Hippocampal formation (tissue), 2 donors: ENCODE results near the gene PKDCC.
A peak's percentile ranks its signal among the peaks of the same experiment; 100 is the strongest.

ENCODE experiments used
- DNase-seq, 2 donors: peaks; one replicate each; lab custom pipeline; 2025; lab: John Stamatoyannopoulos, UW

Gene PKDCC

DNA sequence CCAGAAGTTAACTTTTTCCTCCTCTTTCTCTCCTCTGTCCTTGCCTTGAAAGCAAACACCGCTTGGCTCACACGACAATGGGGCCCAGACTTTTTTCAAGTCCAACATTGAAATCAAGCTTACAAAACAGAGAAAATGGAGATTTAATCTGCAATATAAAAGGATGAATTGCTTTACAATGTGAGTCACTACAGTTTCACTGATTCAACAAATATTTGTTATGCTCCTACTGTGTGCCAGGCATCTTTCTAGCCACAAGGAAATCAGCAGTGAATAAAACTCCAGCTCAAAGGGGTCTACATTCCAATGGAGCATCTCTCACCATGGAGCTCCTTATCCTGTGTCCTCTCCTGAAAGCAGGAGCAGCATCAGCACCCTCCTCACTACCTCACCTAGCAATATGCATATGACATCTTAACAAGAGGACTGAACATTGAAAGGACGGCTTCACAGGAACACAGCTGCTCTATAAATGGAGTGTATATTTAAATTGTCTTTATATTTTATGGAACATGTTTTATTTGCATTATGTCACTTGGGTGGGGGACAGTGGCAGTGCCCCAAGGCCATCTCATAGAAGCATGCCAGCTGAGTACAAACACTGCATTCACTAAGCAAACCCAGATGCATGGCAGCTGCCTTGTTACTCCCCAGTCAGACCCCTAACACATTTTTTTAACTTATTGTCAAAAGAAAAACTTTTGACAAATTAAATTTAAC is 39.5 kb downstream of the PKDCC start:
- no peak for DNase-seq

DNA sequence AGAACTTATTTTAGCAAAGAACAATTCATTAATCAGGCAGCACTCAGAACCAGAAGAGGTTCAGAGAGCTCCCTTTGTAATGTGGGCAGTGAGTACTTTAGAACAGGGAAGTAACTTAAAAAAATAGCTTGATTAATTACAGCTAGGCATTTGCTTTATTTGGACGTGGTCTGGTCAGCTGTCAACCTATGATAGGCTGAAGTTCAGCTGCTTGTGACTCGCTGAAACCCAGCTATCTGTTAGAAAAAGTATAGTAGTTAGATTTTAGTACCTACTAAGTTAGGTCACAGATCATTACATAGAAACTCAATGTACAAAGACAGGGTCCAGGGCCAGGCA is 40.0 kb downstream of the PKDCC start:
- no peak for DNase-seq

DNA sequence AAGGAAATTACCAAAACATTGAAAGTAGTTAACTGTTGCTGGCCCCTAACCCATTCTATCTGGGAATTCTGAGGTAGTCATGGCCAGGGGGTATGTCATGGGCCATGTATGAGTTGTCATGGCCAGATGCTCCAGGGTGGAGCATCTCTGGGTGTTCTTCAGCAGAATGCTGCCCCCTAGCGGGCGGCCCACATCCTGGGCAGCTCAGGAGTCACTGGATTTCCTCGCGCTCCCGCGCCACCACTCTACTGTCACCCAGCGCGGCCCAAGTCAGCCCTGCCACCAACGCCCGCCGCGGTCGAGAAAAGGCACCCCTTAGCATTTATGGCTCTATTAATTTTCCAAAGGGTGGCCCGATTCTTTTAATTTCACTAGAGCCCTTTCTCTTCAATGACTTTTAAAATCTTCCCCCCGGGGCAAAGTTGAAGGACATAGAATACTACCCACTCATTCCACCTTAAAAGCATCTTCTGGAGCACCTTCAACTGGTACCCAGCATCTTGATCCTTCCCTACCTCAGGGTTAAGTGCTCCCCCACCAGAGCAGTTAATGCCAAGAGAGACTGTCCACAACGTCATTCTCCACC is 41.6 kb downstream of the PKDCC start:
- no peak for DNase-seq

DNA sequence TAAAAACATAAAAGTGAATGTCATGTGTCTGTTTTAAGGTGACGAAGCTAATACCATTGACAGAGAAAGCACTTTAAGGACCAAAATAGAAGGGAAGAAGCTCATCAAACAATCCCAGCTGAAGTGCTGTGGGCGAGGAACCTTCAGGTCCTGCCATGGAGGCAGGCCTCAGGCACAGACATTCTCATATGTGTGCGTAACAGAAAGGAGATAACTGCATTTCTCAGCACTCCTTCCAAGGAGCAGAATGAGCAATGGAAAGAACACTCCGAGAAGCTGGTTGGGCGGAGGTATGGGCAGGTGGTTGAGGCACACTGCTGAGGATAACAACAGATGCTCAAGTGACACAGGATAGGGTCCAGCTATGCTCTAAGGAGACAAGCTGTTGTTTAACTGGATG is 42.4 kb downstream of the PKDCC start:
- DNase-seq: no peak

DNA sequence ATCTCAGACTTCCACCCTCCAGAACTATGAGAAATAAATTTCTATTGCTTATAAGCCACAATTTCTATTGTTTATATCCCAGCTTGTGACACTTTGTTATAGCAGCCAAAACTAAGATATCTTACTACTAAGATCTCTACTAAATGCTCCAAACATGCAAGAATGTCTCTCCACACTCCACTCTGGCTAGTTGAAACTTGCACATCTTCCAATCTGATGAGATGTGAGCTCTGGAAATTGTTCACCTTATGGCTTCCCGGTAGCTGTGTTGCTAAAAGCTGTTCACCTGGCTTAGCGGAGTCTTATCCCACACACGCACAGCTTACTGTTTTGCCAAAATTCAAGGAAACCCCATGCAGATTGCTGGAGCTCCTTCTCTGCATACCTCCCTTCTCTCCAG is 43.9 kb downstream of the PKDCC start:
- DNase-seq: no peak

DNA sequence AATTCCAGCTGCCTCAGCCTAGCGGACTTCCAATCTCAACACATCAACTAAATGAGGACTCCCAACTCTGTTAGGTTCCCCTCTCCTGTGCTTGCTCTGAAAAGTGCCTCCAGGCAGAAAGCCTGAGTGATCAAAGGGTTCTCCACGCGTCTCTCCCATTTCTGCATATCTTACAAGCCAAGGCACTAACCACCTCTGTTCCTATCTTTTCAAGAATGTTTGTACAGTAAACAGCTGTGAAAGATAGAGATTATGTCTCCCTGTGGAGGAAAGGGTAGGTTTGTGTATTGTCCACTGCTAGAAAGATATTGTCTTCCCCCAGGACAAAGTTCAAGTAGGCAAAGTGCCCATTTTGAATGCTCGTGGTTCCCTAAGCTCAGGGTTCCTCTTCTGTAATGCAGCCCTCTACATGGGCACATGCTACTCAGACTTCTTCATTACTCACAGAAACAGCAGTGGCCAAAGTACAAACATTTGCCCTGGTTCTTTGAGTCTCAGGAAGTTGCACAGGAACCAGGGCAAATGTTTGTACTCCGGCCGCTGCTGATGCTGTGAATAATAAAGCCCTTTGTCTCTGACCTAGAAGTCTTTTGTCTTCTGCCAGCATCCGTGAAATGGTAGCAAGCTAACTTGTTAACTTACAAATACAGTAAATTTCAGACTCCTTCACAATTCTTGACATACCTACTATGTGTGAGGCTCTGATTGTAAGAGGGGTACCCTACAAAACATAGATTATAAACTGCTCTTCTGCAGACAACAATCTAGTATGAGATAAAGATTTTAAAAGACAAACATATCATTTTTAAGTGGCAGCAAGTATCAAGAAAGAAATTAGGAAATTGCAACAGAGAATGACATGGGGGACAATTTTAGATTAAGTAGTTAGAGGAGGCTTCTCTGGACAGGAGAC is 44.5 kb downstream of the PKDCC start:
- peak; percentile 23 to 41 for DNase-seq

DNA sequence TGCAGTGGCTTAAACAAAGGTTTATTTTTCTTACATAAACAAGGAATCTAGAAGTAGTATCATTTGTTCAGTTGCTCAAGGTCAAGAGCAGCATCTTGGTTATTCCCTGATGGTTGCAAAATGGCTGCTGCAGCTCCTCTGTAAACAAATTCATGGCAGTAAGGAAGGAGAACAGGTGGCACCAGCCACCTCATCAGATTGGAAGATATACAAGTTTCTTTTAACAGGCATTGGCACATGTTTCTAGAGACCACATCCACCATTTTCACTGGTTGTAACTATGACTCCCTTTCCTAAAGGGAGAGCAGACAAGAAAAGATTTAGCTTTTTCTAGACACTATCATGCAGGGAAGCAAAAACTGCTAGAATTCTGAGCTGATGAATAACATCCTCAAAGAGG is 46.3 kb downstream of the PKDCC start:
- DNase-seq: no peak

DNA sequence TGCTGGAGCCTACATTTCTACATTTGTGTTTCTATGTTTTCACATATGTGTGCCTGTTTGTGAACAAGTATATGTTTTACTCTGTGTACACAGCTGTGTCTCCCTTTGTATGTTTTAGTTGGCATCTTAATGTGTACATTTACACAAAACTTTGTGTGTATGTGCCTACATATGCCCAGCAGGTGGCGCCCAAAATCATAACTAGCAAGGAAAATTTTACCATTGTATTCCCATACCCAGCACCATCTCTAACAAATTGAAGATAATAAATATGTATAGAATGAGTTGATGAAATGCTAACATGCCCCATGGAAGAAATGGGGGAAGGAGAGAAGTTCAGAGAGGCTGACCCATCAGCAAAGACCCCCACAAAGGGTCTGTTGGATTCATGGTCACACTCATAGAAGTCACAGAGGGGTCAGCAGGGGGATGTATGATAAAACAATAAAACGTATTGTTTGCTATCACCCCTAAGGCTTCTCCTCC is 48.1 kb downstream of the PKDCC start:
- DNase-seq: peak; percentile 25 to 86

DNA sequence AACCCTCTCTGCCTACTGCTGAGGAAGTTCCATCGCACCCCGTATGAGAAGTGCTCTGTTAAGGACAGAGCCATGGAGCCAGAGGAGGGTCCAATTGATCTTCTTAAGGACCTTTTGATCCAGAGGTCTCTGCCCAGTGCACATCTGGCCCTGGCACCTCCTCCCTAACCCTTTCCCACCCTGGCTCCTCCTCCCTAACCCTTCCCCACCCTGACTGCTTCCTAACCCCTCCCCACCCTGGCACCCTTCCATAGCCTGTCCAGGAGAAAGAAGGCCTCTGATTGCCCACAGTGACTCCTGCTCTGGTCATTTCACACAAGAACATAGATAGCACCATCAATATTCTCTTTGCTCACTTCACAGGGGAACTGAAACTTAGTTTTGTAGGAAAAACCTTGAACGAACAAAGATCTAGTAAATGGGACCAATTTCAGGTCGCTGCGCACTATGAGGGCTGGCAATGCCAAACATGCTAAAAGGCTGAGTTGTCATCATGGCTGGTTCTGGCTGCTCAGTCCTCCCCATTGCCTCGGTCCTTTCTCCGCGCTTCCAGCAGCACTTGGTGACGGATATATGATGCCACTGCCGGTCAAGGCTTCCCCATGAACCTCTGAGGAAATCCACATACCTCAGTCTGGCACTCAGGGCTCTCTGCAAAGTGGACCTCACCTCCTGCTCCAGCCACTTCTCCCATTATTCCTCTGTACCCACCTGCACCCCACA is 49.2 kb downstream of the PKDCC start:
- no peak for DNase-seq

DNA sequence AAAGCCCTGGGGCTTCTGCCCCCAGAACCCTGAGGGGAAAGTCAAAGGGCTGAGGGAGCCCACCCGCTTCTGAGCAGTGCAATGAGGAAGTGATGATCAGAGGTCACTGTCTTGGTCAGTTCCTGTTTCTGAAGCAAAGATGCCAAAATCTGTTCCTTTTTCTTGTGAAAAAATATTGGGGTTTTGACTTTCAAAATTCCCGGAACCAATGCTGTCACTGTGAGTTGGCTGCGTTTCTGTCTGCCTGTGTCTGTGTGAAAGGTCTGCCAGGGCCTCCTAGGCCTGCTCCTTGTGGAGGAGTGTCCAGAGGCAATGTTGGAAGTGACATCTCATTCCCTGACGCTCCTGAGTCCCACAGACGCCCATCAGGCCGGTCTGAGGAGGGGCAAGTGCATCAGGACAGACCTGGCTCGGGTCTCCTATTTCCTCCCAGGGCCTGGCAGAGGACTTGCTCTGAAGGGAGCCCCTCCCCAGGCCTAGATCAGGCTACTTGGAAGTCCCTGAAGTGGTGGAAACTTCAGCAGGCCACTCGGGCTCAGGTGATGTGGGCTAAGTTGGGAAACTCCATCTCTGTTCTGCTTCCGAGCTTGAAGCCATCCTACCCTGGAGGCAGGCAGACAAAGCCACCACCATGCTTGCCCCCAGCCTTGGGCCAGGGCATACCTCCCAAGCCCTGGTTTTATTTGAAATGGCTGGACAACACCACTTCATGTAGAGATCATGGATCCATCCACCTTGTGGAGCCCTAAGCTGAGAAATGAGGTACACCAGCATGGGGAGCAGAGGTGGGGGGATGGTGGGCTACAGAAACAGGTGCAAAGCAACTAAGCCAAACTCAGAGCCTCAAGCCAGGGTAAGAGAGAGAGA is 51.0 kb downstream of the PKDCC start:
- DNase-seq: no peak

DNA sequence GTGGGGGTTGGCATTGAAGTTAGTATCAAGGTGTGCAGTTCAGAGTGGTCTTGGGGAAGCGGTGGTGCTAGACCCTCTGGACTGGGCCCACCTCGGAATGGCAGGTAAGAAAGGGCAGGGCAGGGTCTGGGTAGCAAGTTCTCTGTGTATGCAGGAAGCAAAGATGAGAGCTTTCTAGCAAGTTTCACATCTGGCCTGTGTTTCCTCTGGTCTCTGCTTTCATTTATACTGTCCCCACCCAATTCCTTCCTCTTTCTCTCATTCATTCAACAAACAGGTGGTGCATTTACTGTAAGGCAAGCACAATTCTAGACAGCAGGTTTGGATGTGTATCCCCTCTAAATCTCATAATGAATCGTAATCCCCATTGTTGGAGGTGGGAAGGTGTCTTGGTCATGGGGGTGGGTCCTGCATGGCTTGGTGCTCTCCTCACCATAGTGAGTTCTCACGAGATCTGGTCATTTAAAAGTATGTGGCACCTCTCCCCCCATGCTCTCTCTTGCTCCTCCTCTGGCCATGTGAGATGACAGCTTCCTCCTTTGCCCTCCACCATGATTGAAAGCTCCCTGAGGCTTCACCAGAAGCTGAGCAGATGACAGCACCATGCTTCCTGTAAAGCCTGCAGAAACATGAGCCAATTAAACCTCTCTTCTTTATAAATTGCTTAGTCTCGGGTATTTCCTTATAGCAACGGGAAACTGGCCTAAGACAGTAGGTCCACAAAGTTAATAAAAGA is 51.8 kb downstream of the PKDCC start:
- no peak for DNase-seq

DNA sequence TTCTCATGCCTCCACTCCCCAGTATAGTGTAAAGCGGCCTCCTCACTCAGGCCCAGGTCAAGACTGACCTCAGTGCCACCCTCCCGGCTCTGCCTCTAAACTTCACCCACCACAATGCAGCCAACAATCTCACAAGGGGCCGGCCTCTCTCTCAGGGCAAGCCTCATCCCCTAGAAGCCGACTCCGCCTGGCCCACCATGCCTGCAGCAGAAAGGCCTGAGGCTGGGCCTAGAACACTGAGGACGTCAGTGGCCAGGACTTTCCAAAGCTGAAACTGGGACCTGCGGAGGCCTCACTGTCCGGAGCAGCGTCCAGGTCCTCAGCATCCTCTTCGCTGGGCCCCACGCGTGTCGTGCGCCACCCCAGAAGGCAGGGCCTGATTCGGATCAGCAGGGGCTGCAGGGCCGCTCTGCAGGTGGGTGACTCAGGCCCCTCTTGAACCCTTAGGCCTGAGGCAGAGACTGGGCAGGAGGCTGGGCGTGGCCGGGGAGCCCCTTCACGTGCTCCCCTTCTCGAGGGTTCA is 52.9 kb downstream of the PKDCC start:
- DNase-seq: no peak

DNA sequence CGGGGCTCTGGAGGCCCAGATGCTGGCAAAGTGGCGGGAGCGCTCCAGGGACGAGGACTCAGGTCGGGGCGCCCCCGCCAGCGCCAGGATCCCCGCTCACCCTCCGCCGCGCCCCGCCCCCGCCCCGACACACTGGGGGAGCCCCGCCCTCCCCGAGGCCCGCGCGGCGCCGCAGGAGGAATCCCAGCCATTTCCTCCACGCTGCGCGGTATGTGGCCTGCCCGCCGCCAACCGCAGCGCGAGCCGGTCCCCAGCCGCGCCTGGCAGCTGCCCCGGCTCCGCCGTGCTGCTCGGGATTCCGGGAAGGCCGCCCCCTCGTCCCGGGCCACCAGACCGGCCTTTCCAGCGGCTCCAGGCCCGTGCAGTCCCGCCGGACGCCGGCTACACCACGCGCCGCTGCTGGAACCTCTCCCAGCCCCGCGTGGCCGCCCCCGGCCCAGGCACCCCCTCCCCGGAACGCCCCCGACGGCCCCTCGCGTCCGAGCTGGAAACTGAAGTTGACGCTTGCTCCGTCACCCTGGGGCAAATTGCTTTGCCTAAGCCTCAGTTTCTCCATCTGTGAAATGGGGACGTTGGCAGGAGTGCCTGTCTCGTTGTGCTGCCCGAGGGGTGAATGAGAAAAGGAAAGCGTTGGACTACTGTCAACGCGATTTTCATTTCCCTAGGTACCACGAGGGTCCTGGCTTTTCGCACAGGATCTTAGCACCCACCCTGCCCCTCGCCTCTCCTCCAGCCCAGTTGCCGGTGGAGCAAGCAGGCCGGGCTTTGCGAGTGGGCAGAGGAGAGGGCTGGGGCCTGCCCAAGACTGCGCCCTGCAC is 53.6 kb downstream of the PKDCC start:
- peak in 1 of 2 donors; percentile 34 for DNase-seq

DNA sequence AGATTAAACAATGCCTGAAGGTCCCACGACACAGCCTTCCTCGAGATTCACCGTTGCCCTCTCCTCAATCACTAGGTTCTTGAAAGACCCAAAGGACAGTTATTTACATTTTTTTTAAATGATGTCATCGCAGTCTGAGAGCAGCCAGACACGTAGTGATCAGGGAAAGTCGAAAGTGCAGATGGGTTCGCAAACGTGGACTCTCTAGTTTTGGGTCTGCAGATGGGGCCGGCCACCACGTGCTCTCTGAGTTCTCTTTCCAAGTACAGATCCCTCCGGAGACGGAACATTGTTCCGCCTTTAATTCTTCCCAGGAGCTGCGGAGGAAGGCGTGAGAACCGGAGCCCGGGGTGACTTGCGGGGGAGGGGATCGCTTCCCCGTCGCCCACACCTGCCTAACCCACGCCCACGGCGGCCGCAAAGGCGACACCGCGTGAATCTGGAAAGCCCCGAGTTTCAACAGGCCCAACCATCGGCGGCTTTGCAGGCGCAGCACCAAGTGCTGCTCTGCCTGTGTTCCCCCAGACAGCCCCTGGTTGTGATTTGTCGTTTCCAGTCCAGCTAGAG is 54.3 kb downstream of the PKDCC start:
- DNase-seq: no peak

DNA sequence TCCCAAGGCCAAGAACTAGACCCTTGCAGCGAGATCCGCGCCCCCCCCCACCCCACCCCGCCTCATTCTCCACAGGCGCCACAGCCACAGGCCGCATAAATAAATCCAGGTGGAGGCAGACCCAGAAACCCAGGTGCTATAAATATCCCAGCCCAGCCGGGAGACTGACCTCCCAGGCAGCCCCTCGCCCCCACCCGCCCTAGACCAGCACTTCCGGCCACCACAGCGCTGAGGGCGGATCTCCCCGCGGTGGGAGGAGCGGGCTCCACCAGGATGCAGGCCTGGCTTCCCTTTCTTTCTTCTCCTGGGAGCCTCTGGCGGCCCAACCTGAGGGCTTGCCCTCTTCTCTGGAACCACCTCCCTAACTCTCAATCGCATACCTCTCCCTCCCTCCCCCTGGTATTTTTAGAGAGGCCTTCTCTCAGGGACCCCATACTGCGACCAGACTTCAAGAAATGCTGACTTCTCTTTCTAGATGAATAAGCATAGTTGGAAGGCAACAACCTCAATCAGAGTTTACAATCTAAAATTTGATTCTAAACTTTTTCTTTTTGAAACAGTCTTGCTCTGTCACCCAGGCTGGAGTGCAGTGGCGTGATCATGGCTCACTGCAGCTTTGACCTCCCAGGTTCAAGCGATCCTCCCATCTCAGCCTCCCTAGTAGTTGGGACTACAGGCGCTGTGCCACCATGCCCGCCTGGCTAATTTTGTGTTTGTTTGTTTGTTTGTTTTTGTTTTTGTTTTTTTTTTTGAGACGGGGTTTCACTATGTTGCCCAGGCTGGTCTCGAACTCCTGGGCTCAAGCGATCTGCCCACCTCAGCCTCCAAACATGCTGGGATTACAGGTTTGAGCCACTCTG is 55.0 kb downstream of the PKDCC start:
- no peak for DNase-seq

DNA sequence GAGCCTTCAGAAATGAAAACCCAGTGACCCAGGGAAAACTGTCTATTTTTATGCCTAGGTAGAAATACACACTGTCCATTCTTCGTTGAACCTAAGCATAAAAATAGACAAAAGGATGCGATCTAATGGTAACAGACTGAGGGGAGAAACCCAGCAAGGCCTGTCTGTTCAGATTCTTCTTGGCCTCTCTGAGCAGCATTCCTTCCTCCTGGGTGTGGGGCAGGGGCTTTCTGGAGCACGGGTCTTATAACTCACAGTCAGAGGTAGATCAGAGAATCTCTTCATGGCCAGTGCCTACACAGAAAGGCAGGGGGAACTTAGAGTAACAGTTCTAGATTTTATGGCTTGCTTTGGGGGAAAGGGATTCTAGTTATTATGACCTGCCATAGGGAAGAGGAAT is 56.0 kb downstream of the PKDCC start:
- no peak for DNase-seq

DNA sequence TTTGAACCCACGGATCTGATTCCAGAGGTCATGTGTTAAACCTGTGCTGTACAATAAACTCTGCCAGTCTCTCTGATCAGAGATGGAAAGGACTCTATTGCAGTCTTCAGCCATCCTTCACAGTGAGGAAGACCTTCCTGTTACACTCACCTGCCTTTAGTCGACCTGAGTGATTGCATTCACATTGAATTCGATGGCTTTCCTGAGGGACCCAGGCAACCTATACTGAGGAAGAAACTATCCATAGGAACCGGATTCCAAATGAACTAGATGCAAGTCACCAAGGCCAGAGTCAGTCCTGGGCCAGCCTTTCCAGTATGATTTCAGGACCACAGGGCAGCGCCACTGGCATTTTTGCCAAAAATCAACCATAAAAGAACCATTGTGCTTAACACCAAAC is 56.8 kb downstream of the PKDCC start:
- no peak for DNase-seq
